Liver (tissue), 9 donors: ENCODE results near the gene RABEP1. TPM values are rescaled to one million over a fixed set of nuclear protein-coding genes. Genes with fewer than 3 reads are reported as not detected.

Experiments
- DNase-seq: peaks from one replicate; pipeline ENCODE4 v3.0.0-alpha.2; 2017; ENCODE audit warnings: low spot score
- H3K27ac ChIP-seq, 2 donors: one replicate each; pipeline ENCODE4 v1.7.0; 2013; ENCODE audit warnings: inconsistent platforms in 2 of 2, low read length in 2 of 2, control low read depth in 1 of 2, low read depth in 1 of 2, mild to moderate bottlenecking in 1 of 2
- H3K27me3 ChIP-seq, 4 donors: one replicate each; pipeline versions ENCODE4 v1.6.1 to v1.7.0; 2013; ENCODE audit warnings: low read length in 3 of 4, inconsistent platforms in 1 of 4, mild to moderate bottlenecking in 1 of 4, moderate library complexity in 1 of 4; ENCODE audit not compliant: control insufficient read depth in 4 of 4, insufficient read depth in 4 of 4
- H3K36me3 ChIP-seq, 4 donors: one replicate each; pipeline versions ENCODE4 v1.6.1 to v1.7.0; 2013; ENCODE audit warnings: low read length in 3 of 4, mild to moderate bottlenecking in 3 of 4, low read depth in 1 of 4, moderate library complexity in 1 of 4; ENCODE audit not compliant: control insufficient read depth in 4 of 4, insufficient read depth in 3 of 4
- H3K4me1 ChIP-seq, 4 donors: one replicate each; pipeline versions ENCODE4 v1.6.1 to v1.7.0; 2013; ENCODE audit warnings: low read length in 3 of 4, mild to moderate bottlenecking in 3 of 4, moderate library complexity in 1 of 4; ENCODE audit not compliant: control insufficient read depth in 4 of 4, insufficient read depth in 4 of 4
- H3K4me3 ChIP-seq, 3 donors: one replicate each; pipeline versions ENCODE4 v1.6.1 to v1.7.0; 2013; ENCODE audit warnings: low read length in 3 of 3, control low read depth in 1 of 3, low read depth in 1 of 3, mild to moderate bottlenecking in 1 of 3
- H3K9ac ChIP-seq, 2 donors: one replicate each; pipeline ENCODE4 v1.7.0; 2013; ENCODE audit warnings: low read length in 2 of 2, mild to moderate bottlenecking in 2 of 2, moderate library complexity in 2 of 2, control low read depth in 1 of 2, low read depth in 1 of 2
- H3K9me3 ChIP-seq, 4 donors: one replicate each; pipeline versions ENCODE4 v1.6.1 to v1.7.0; 2013; ENCODE audit warnings: low read length in 3 of 4; ENCODE audit not compliant: control insufficient read depth in 4 of 4
- ATF3 ChIP-seq: IDR thresholded peaks from 2 replicates; pipeline ENCODE4 v1.6.1; 2016; ENCODE audit warnings: antibody characterized with exemption
- CTCF ChIP-seq: fragments of 150-350 bp; IDR thresholded peaks from 2 replicates; pipeline ENCODE4 v1.5.1; 2017; ENCODE audit warnings: improper control_type of control experiment, low read depth, low read length; ENCODE audit not compliant: missing input control
- EGR1 ChIP-seq, 2 donors: IDR thresholded peaks; 2 replicates each; pipeline ENCODE4 v1.6.1; 2016 to 2018; ENCODE audit warnings: antibody characterized with exemption in 2 of 2, low read depth in 2 of 2
- FOXA1 ChIP-seq: IDR thresholded peaks from 2 replicates; pipeline ENCODE4 v1.6.1; 2016; ENCODE audit warnings: antibody characterized with exemption
- GABPA ChIP-seq, 2 donors: IDR thresholded peaks in 1 of 2; conservative IDR thresholded peaks in 1 of 2; 2 replicates each; pipeline ENCODE4 v1.6.1; 2016; ENCODE audit warnings: antibody characterized with exemption in 2 of 2, mild to moderate bottlenecking in 1 of 2, moderate library complexity in 1 of 2
- HNF4A ChIP-seq, 2 donors: conservative IDR thresholded peaks; 2 replicates each; pipeline ENCODE4 v1.6.1; 2016; ENCODE audit warnings: antibody characterized with exemption in 2 of 2, mild to moderate bottlenecking in 2 of 2
- HNF4G ChIP-seq: IDR thresholded peaks from 2 replicates; pipeline ENCODE4 v1.6.1; 2016; ENCODE audit warnings: antibody characterized with exemption
- JUND ChIP-seq, 2 donors: IDR thresholded peaks; 2 replicates each; pipeline ENCODE4 v1.6.1; 2016; ENCODE audit warnings: antibody characterized with exemption in 2 of 2
- NR2F2 ChIP-seq: IDR thresholded peaks from 2 replicates; pipeline ENCODE4 v1.6.1; 2016; ENCODE audit warnings: antibody characterized with exemption
- REST ChIP-seq: IDR thresholded peaks from 2 replicates; pipeline ENCODE4 v1.6.1; 2016; ENCODE audit warnings: antibody characterized with exemption, mild to moderate bottlenecking
- RXRA ChIP-seq, 2 donors: IDR thresholded peaks; 2 replicates each; pipeline ENCODE4 v1.6.1; 2017 to 2018; ENCODE audit warnings: antibody characterized with exemption in 2 of 2, mild to moderate bottlenecking in 1 of 2
- SP1 ChIP-seq: IDR thresholded peaks from 2 replicates; pipeline ENCODE4 v1.6.1; 2018; ENCODE audit warnings: antibody characterized with exemption, mild to moderate bottlenecking
- TAF1 ChIP-seq: conservative IDR thresholded peaks from 2 replicates; pipeline ENCODE4 v1.6.1; 2016; ENCODE audit warnings: antibody characterized with exemption, mild to moderate bottlenecking
- YY1 ChIP-seq: IDR thresholded peaks from 2 replicates; pipeline ENCODE4 v1.6.1; 2016; ENCODE audit warnings: antibody characterized with exemption, mild to moderate bottlenecking
- ZBTB33 ChIP-seq: IDR thresholded peaks from 2 replicates; pipeline ENCODE4 v1.6.1; 2016; ENCODE audit warnings: antibody characterized with exemption
- WGBS: extraction: QIAGEN DNeasy Blood & Tissue Kit; methylation state at CpG from one replicate; pipeline ENCODE4 v1.1.7; 2013; 5-methylcytosine and 5-hydroxymethylcytosine counted together
- polyA plus RNA-seq, 2 donors: library from polyadenylated mRNA; stranded (reverse) in 1 of 2; unstranded in 1 of 2; fragments of 200-250 nt in 1 of 2; fragments of >200 nt in 1 of 2; fragmentation: Nextera tagmentation in 1 of 2; extraction: Ambion mirVana in 1 of 2; gene quantifications; one replicate each; pipeline versions ENCODE4 v1.2.1 to v1.2.3, GENCODE V29; 2013 to 2015
- total RNA-seq, 2 donors: library from RNA; depleted of rRNA; stranded (reverse); fragments of >200 nt; gene quantifications; one replicate each; pipeline ENCODE4 v1.2.3, GENCODE V29; 2014
- donor health status: healthy.
- donor health status: healthy.
- donor health status: healthy.
- donor health status: healthy.
- donor health status: healthy.

Gene RABEP1
- total and polyA plus RNA-seq, 4 donors = 13.3 to 26.6 (median 20.6) TPM

GRCh38 chr17:5254903-5255521, 27.1 kb upstream of the RABEP1 start:
- H3K9ac ChIP-seq = no peak overlapping the region
- no peaks in the 10 kb centered on the region for H3K27me3 ChIP-seq
- WGBS = 75% methylated on average over 5 of the region's 5 CpGs
- no peak for DNase-seq
- no peaks in the 10 kb centered on the region for H3K9me3 ChIP-seq
- TF ChIP-seq HNF4G (no peak), SP1 (no peak), NR2F2 (no peak), FOXA1 (no peak), YY1 (no peak), ZBTB33 (no peak), HNF4A (conservative IDR thresholded peaks at IDR 0.05) (no peak), ATF3 (no peak), CTCF (no peak), RXRA (IDR thresholded peaks at IDR 0.05) (no peak), REST (no peak), TAF1 (no peak), EGR1 (IDR thresholded peaks at IDR 0.05; ENCODE audit: low read depth in 2 of 2) (no peak), GABPA (IDR thresholded peaks at IDR 0.05 in 1 of 2, conservative IDR thresholded peaks at IDR 0.05 in 1 of 2) (no peak), JUND (IDR thresholded peaks at IDR 0.05) (no peak)
- H3K27ac ChIP-seq = no peak overlapping the region
- H3K4me3 ChIP-seq = no peak overlapping the region
- H3K36me3 ChIP-seq = no peaks in the 10 kb centered on the region
- H3K4me1 ChIP-seq = no peaks in the 10 kb centered on the region

GRCh38 chr17:5257124-5257523, 25.0 kb upstream of the RABEP1 start:
- H3K9ac ChIP-seq = no peak overlapping the region
- H3K36me3 ChIP-seq = no peaks in the 10 kb centered on the region
- no peak for DNase-seq
- no peak for TF ChIP-seq CTCF
- TF ChIP-seq TAF1 = no peak
- no peak for TF ChIP-seq EGR1 (IDR thresholded peaks at IDR 0.05; ENCODE audit: low read depth in 2 of 2)
- H3K27me3 ChIP-seq = no peaks in the 10 kb centered on the region
- no peak overlapping the region for H3K27ac ChIP-seq
- no peak overlapping the region for H3K4me3 ChIP-seq
- WGBS = 97% methylated on average over 5 of the region's 5 CpGs
- H3K9me3 ChIP-seq = no peaks in the 10 kb centered on the region
- H3K4me1 ChIP-seq = no peaks in the 10 kb centered on the region
